GM12873 (cell line): ENCODE results near the gene UAP1L1.
A peak's percentile ranks its signal among the peaks of the same experiment; 100 is the strongest.

Experiments used
- TF ChIP-seq, protein P1 (sequence below): IDR thresholded peaks from 2 replicates; pipeline ENCODE4 v1.5.1; 2012; ENCODE audit warnings: low read depth, mild to moderate bottlenecking, moderate library complexity, low read length, control low read depth; ENCODE audit not compliant: insufficient read depth; ENCODE audit errors: missing control alignments

UAP1L1 gene

DNA sequence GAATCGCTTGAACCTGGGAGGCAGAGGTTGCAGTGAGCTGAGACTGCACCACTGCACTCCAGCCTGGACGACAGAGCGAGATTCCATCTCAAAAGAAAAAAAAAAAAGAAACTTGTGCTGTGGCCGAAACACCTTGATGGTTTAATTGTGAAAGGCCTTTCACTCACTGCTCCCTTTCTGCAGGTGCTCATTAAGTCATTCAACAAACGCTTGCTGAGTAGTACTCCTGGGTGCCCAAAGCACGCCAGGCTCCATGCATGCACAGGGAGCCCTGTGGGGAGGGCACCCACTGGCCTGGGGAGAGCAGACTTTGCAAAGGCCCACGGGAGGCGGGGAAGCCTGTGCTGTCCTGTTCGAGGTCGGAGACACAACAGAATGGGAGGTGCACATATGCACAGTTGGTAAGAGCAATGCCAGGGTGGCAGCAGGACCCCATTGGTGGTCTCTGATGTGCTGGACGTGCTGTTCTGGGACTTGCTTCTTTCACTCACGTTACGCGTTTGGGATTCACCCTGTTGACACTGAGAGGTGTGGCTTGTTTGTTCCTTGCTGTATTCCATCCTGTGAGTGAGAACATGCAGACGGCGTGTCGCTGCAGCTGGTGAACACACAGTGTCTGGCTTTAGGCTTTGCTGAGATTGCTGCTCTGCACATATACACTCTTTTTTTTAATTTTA is 20.4 kb upstream of the UAP1L1 start:
- TF ChIP-seq, protein P1, sequence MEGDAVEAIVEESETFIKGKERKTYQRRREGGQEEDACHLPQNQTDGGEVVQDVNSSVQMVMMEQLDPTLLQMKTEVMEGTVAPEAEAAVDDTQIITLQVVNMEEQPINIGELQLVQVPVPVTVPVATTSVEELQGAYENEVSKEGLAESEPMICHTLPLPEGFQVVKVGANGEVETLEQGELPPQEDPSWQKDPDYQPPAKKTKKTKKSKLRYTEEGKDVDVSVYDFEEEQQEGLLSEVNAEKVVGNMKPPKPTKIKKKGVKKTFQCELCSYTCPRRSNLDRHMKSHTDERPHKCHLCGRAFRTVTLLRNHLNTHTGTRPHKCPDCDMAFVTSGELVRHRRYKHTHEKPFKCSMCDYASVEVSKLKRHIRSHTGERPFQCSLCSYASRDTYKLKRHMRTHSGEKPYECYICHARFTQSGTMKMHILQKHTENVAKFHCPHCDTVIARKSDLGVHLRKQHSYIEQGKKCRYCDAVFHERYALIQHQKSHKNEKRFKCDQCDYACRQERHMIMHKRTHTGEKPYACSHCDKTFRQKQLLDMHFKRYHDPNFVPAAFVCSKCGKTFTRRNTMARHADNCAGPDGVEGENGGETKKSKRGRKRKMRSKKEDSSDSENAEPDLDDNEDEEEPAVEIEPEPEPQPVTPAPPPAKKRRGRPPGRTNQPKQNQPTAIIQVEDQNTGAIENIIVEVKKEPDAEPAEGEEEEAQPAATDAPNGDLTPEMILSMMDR: no peak

- TF ChIP-seq, protein P1: no peak
These were observed 19.8 kb upstream of the UAP1L1 start for GRCh38 chr9:137057545-137057944.

DNA sequence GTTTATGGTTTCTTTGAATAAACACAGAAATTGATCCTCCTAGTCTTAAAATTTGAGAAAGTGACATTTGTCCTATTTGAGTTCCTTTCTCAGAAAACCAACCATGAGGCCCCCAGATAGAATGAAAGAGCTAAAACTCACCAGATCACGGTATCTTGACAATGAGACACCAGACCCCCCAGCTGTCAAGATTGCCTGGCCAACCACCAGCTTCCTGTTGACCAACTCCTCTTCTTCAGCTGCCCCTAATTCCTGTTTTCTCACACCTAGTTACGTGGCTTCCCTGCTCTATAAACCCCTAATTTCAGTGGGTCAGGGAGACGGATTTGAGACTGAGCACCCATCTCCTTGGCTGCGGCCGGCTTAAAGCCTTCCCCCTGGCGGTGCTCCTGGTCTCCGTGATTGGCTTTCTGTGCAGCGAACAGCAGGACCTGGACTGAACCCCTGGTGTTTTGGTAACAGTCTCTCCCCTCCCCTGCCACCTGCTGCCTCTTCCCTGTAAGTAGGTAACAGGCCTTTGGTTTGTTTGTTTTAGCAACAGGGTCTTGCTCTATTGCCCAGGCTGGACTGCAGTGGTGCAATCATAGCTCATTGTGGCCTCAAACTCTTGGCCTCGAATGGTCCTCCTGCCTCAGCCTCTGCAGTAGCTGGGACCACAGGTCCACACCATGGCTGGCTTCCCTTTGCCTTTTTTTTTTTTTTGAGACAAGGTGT is 18.6 kb upstream of the UAP1L1 start:
- TF ChIP-seq, protein P1: no peak

GRCh38 chr9:137062384-137062783 is 14.9 kb upstream of the UAP1L1 start:
- TF ChIP-seq, protein P1: no peak

DNA sequence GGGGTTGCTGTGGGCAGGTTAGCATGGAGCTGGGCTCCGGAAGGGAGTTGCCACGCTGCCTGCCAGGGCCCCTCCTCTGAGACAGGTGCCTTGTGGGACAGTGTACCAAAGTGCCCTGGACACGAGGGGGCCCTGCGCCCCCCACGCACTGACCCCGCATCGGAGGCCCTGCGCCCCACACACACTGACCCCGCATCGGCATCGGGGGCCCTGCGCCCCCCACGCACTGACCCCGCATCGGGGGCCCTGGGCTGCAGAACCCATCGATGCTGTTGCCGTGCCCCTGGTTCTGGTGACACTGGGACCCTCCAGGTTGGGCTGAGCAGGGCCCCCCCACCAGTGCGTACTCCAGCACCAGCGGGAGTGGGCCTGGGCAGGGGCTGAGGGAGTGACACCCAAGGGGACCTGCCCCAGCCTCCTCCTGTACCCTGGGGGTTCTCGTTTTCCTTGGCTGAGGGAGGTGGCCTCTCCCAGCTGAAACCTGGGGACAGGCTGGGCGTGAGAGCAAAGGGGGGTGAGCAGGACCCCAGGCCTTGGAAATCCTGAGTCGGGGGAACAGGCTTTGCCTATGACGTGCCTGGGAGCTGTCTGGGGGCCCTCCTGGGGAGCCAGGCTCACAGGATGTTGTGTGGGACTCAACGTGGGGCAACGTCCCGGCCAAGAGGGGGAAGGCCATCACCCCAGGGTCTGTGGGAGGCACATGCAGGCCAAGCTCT is 13.8 kb upstream of the UAP1L1 start:
- TF ChIP-seq, protein P1: no peak

DNA sequence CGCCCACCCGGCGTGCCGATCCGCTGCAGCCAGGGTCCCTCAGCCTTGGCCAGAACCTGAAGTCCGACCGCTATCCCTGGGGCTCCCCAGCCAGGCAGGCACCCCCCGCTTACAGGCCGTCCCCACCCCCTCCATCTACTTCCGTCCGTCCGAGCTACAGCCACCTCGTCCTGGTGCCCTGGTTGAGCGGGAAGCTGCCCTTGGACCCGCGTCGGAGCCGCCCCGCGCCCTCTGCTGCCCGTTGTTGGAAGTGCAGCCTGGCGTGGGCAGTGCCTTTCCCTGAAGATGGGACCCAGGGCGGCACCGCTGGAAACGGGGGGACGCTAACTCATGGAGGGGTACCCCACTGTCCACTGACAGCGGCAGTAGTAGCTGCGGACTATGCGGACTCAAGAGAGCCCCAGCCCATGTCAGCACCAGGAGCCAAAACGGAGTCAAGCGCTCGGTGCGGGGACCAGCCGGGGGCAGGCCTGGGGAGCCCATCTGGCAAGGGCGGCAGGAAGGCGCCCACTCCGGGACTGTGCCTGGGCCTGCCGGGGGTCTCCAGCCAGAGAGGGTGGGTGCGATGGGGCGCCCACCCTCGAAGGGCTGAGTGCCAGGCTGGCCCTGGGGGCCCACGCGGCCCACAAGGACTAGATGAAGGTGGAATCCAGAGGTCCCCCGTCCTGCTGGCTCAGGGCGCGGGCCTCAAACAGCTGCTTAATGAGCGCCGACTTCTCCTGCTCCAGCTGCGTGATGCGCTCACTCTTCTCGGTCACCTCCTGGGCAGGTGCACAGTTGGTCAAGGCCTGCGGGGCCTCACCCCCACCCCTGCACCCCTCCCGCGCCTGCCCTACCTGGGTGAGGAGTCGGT is 13.1 kb upstream of the UAP1L1 start:
- TF ChIP-seq, protein P1: peak; percentile 91
